SH-SY5Y (cell line): Measurements from ENCODE around the gene ACBD4.

ENCODE experiments used
- GATA2 ChIP-seq: IDR thresholded peaks from 2 replicates; pipeline ENCODE4 v1.6.1; 2011; ENCODE audit warnings: mild to moderate bottlenecking, low read depth, low read length
- GATA3 ChIP-seq: IDR thresholded peaks from 2 replicates; pipeline ENCODE4 v1.6.1; 2011; ENCODE audit warnings: low read depth, mild to moderate bottlenecking, low read length, moderate library complexity

- TF ChIP-seq GATA2 (no peak), GATA3 (no peak)
Measured at GRCh38 chr17:45156242-45156641, 20.8 kb downstream of the ACBD4 start.
